Activated CD4-positive, alpha-beta T cell treated with anti-CD3 and anti-CD28 coated beads, Interleukin-2, amount 50 U/mL, for 4 hours (primary cell): ENCODE results near the gene GJA3.
"Not testable (repeated sequence)": the region's sequence is repeated elsewhere in the genome, so short reads cannot be mapped to it uniquely, and the experiment has no call there.

Experiments
- DNase-seq, 2 experiments: peaks; one replicate each; pipeline ENCODE4 v3.0.0-alpha.2; 2020

Gene GJA3

DNA sequence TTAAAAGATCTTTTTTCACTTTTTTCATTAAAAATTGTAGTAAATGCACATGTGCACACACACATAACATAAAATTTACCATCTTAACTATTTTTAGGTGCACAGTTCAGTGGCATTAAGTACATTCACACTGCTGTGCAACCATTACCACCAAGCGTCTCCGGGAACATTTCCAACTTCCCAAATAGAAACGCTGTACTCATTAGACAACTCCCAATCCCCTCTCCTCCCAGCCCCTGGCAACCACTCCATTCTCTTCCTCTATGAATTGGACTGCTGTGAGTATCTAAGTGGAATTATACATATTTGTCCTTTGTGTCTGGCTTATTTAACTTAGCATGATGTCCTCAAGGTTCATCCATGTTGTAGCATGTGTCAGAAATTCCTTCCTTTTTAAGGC, 20.3 kb upstream of the GJA3 start:
- DNase-seq = no peak

DNA sequence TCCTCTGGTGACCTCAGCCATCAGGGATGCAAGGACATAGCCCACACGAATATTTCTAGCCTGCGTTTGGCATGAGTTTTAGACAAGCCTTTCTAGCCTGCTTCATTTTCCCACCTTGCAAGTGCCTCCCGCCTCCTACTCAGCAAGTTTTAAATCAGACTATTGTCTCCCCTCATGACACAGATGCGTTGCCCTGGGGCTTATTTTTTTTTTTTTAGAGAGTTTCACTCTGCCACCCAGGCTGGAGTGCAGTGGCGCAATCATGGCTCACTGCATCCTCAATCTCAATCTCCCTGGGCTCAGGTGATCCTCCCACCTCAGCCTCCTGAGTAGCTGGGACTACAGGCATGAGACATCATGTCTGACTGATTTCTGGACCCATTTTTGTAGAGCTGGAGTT, 17.3 kb upstream of the GJA3 start:
- DNase-seq = no peak

GRCh38 chr13:20177049-20177831, 16.4 kb upstream of the GJA3 start:
- no peak for DNase-seq

DNA sequence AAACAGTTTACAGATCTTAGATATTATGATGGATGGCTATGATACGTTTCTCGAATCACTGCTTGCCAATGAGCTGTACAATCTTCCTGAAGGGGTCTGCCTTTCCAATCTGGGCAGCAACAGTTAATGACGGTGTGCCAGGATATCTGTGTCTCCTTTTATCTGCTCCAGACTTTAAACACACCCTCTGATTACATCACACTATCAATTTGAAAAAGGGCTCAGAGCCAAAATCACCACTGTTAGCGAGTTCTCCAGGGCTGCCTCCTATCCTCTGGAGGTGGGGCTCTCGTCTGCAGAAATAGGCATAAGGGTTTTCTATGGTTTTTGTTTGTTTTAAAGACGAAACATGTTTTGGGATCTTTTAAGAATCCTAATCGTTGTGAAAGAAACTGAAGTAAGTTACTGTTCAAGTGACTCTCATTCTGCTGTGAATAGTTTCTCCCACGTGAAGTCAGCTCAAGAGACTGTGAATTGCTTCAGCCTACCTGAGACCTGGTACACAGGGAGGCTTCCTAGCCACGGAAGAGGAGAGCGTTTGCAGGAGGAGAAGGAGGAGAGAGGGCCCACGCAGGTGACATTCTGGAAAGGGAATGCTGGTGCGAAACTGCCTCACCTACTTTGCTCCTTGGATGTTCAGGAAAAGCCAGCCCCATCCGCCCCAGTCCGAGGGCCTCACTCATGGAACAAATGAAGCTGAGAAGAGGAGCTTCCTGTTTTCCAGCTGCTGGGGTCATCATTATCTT, 15.2 kb upstream of the GJA3 start:
- no peak for DNase-seq

GRCh38 chr13:20175406-20175794, 14.5 kb upstream of the GJA3 start:
- DNase-seq = no peak

DNA sequence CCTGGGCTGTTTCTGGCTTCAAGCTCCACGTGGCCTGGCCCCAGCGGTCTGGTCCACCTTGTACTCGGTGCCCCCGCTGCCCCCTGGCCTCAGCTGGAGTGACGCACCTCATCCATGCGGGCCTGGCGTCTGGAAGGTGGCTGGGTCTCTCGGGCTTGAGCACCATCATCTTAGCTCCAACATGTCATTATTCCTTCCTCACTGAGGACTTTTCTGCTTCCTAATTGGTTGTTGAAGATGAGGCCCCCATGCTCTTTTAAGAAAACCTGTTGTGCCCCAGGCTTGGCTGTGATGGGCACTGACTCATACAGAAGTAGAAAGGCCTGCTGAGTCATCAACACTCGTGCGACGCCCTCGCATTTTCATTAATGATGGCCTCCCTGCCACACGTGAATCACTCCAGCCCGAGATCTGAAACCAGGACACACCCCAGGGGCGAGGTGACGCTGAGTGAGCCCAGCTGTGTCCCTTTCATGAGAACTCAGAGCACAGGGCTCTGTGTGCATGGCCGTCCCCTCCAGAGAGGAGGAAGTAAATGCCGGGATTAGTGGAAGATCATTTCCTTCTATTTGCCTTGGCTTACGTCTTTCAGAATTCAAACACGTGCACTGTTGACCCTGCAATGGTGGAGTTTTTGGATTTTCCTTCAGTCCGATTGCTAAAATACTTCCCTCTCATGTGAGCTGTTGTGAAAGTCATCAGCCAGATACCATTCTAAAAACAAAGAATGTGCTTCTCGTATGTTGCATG, 14.0 kb upstream of the GJA3 start:
- DNase-seq = peak; percentile 59 to 69

DNA sequence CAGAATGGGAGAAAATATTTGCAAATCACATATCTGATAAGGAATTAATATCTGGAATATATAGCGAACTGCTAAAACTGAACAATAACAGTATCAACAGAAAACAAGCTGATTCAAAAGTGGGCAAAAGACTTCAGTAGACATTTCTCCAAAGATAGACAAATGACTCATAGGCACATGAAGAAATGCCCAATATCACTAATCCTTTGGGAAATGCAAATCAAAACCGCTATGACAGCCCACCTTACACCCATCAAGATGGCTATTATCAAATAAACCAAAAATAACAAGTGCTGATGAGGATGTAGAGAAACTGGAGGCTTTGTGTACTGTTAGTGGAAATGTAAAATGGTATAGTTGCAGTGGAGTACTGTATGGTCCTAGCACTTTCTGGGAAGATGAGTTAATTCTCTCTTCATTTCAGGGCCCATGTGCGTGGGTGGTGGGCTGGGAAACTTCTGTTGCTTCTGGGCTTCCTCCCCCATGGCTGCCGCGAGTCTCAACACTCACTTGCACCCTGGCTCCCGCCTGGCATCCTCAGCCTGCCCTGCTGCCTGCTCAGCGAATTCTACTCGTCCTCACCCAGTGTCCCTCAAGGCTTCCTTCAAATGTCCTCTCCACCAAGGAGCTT, 12.4 kb upstream of the GJA3 start:
- DNase-seq = no peak

GRCh38 chr13:20171364-20171763, 10.5 kb upstream of the GJA3 start:
- DNase-seq = no peak

DNA sequence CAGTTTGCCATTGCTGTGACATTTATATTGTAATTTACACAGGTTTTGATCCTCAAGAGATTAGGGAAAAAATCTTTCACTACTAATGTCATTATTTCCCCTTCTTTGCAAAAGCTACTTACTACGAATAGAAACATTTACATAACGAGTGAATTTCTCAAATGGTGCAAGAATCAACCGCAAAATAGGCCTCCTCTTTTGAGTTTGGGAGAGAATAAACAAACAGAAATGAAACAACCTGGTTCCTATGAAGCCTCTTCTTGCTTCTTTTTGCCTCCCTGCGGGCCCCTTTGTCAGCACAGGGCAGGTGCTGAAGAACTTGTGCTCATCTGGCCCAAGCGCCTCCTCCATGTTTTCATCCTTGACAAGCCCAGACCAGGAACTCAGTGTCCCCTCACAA, 10.1 kb upstream of the GJA3 start:
- no peak for DNase-seq

GRCh38 chr13:20168396-20168795, 7.5 kb upstream of the GJA3 start:
- DNase-seq = no peak

DNA sequence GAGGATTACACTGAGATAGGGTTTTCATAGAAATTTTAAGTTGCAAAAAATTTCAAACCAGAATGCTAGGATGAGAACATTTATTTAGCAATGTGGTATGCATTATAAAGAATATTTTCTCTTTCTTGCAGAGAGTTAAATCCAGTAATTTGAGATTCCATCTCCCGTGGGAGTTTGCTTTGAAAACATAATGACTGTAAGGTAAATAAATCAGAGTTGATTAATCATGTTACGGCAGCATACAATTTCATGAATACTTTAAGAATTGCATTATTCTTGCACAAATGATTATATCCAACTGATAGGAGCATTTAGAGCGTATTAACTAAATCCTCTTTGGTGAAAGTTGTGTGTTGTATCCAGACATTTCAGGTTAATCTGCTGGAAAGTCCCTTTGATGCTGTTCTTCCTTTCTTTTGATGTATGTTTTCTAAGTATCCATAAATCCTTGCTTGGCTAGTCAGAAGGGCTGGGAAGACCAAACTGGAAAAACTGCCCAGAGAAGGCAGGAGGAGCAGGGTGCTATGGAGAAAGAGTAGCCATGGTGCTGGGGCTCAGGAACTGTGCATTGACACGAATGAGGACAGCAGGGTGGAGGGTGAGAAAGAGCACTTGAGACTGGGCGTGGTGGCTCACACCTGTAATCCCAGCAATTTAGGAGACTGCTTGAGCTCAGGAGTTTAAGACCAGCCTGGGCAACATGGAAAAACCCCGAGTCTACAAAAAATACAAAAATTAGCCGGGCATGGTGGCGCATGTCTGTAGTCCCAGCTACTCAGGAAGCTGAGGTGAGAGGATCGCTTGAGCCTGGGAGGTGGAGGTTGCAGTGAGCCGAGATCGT, 4.8 kb upstream of the GJA3 start:
- no peak for DNase-seq

DNA sequence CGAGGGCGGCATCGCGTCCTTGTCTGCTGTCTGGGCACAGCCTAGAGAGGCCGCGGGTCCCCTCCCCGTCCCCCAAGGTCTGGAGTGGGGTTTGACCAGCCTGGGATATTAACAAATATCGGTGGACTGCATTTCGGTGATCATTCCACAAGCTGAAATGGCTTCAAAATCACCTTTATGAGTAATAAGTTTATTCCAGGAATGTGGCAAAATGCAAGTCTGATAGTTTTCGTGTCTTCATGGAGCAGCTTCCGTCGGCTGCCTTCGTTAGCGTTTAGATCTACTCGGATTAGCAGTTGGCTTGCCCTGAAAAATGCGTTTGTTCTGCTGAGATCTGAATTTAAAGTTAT, 1.1 kb upstream of the GJA3 start:
- DNase-seq = no peak

DNA sequence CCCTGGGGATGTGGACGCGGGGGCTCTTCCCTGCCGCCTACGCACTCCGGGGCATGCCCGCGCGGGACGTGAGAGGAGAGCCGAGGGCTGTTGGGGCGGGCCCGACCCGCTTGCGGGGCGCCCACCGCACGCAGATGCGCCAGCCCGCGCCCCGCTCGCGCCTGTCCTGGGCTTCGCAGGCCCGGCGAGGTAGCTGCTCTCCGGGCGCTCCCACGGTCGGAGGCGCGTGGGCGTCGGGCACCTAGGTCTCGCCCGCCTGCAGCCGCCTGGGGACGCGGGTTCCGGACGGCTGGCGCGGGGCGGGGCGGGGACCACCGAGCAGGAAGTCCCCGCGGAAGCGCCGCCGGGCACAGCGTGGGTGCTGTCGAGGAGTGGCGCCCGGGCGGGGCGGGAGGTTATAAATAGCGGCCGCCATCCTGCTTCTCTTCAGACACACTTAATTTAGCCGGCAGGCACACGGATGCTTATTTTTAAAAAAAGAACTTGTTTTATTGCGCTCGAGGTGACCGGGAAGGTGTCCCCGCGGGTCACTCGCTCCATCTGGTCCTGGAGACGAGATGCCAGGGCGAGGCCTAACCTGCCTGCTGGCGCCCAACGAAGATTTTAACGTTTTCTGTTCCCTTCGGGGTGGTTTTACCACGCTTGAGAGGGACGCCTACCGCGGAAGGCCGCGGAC, 561 bp upstream of the GJA3 start:
- DNase-seq = peak in 1 of 2 experiments; percentile 29

DNA sequence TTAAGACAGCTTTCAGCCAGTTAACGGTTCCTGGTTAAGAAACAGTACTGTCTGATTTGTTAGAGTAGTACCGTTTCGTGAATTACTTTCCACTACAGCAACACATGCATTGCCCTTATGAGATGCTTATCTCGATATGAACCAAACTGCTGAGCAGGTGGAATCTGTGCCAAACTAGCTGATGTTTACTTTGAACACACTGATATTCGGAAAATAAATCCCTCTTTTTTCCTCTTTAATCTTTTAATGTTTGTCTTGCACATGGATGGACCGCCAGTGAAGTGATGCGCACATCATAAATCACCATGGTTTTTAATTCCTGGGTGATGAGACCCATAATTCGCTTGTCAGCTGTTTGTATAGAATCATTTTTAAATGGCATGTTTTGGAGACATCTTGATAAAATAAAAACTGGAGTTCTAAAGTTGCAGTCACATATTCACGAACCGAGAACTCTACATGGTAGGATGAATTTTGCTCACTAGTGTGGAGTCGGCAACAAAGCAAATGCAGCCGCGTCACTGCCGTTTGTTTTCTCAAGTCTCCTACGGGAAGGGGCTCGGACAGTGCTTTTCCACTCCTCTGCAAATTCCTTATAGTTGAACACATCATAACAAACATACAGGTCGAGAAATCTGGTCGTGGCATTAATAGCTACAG, 1.1 kb downstream of the GJA3 start:
- DNase-seq = no peak

GRCh38 chr13:20157151-20157796, 3.6 kb downstream of the GJA3 start:
- DNase-seq = no peak

- no peak for DNase-seq
Measured at GRCh38 chr13:20156702-20157101, 4.2 kb downstream of the GJA3 start.

DNA sequence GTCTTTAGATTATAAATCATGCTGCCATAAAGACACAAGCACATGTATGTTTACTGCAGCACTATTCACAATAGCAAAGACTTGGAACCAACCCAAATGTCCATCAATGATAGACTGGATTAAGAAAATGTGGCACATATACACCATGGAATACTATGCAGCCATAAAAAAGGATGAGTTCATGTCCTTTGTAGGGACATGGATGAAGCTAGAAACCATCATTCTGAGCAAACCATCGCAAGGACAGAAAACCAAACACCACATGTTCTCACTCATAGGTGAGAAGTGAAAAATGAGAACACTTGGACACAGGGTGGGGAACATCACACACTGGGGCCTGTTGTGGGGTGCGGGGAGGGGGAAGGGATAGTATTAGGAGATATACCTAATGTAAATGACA, 7.6 kb downstream of the GJA3 start:
- DNase-seq = not testable (repeated sequence)

GRCh38 chr13:20151612-20152011, 9.2 kb downstream of the GJA3 start:
- DNase-seq = no peak

DNA sequence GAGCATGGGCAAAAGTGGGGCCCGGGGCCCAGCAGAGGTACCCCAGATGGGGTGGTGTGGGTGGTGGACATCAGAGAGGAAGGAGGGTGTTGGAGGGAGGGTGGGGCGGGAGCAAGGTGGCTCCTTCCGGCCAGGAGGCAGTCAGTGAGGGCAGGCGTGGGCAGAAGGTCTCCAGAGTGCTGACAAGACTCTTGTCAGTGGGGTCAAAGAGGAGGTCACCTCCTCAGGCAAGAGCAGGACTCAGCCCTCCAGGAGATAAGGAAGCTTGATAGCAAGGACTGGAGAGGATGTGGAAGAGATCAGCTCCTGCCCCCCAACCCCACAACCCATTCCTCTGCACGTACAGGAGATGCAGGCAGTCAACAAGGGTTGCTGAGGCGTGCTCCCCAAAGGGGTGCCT, 9.8 kb downstream of the GJA3 start:
- no peak for DNase-seq

GRCh38 chr13:20150561-20150960, 10.3 kb downstream of the GJA3 start:
- DNase-seq = no peak

GRCh38 chr13:20149762-20150161, 11.1 kb downstream of the GJA3 start:
- DNase-seq = no peak
